Measurements from ENCODE around the gene PMS2. TPM values are rescaled to one million over a fixed set of nuclear protein-coding genes. Genes with fewer than 3 reads are reported as not detected.
"Not testable (repeated sequence)": the region's sequence is repeated elsewhere in the genome, so short reads cannot be mapped to it uniquely, and the experiment has no call there.

PMS2 gene
- total and polyA plus RNA-seq, 2 donors from 2014 or later: 8.9 to 21.6 TPM

DNA sequence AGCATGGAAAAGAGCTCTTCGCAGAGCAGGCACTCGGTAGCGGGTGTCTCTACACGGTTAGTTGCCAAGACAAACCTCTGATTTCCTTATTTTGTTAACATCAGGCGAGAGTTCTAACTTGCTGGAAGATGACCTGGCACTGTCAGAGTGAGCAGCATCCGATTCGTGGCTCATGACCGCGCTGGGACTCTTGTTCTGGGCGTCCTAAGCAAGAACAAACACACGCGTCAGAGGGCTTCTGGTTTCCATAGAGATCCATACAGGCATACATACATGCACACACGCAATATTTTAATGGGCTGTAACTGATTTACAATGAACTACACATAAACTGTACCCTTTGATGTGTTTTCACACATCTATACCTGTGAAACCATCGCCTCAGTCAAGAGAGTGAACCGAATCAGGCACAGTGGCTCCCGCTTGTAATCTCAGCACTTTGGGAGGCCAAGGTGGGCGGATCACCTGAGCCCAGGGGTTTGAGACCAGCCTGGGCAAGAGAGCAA, 73.9 kb downstream of the PMS2 start:
- FAIRE-seq; H3K27ac ChIP-seq (ENCODE audit: low read depth in 2 of 2, low read length in 2 of 2); H3K9me3 ChIP-seq (ENCODE audit: control insufficient read depth in 2 of 3, insufficient read depth in 1 of 3, low read length in 3 of 3); H3K27me3 ChIP-seq (ENCODE audit: control insufficient read depth, insufficient read depth, low read length); H3K9ac ChIP-seq (ENCODE audit: low read length in 3 of 3); H3K4me1 ChIP-seq (ENCODE audit: control insufficient read depth in 2 of 3, insufficient read depth in 2 of 3, low read depth in 1 of 3, low read length in 3 of 3); intact Hi-C loops (cut with DNase I); H3K4me3 ChIP-seq (ENCODE audit: low read length in 3 of 3); DNase-seq; H3K36me3 ChIP-seq (ENCODE audit: control insufficient read depth in 2 of 3, insufficient read depth in 3 of 3, low read length in 3 of 3): not testable (repeated sequence)

DNA sequence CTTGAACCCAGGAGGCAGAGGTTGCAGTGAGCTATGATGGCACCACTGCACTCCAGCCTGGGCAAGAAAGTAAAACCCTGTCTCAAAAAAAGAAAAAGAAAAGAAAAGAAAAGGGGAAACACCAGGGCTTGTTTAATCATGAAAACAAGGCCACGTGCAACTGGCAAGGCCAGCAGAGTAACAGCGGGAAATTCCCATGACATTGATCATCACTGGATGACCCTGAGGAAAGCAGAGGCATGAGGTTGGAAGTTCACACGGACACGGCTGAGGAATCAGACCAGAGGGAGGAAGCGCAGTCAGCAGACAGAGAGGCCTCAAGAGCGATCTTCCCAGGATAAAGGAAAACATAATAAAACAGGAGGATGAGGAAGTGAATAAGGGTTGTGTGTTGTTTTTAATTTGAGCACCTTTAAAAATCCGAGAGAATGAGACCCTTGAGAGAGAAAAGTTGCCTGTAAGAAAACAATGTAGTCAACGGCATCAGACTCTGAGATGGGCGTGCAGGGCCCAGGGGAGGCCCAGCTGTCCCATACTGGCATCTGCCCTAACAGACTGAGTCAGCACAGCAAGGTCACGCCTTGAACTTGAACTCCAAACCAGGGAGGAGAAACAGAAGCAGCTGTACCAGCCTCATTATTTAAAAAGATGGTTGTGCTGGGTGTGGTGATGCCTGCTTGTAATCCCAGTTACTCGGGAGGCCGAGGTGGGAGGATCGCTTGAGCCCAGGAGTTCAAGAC, 76.8 kb downstream of the PMS2 start:
- H3K27ac ChIP-seq (ENCODE audit: low read depth in 2 of 2, low read length in 2 of 2); H3K4me1 ChIP-seq (ENCODE audit: control insufficient read depth in 2 of 3, insufficient read depth in 2 of 3, low read depth in 1 of 3, low read length in 3 of 3); H3K9ac ChIP-seq (ENCODE audit: low read length in 3 of 3); H3K36me3 ChIP-seq (ENCODE audit: control insufficient read depth in 2 of 3, insufficient read depth in 3 of 3, low read length in 3 of 3); H3K4me3 ChIP-seq (ENCODE audit: low read length in 3 of 3); intact Hi-C loops (cut with DNase I); H3K9me3 ChIP-seq (ENCODE audit: control insufficient read depth in 2 of 3, insufficient read depth in 1 of 3, low read length in 3 of 3); H3K27me3 ChIP-seq (ENCODE audit: control insufficient read depth, insufficient read depth, low read length): not testable (repeated sequence)
- peak; percentile 61 for FAIRE-seq
- peak in 4 of 5 donors; percentile 14 to 41 (median 34) for DNase-seq

DNA sequence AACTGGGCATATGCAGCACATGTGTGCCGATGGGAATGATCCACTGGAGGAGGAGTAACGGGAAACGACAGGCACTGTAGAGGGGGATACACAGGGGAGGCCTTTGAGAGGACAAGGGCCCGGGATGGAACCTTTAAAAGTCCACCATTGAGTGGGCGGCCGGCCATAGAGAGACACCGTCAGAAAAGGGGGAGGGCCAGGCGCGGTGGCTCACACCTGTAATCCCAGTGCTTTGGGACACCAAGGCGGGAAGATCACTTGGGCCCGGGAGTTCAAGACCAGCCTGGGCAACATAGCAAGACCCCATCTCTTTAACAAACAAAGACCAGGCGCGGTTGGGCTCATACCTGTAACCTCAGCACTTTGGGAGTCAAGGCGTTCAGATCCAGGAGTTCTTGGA, 77.6 kb downstream of the PMS2 start:
- H3K4me1 ChIP-seq (ENCODE audit: control insufficient read depth in 2 of 3, insufficient read depth in 2 of 3, low read depth in 1 of 3, low read length in 3 of 3); H3K4me3 ChIP-seq (ENCODE audit: low read length in 3 of 3); H3K36me3 ChIP-seq (ENCODE audit: control insufficient read depth in 2 of 3, insufficient read depth in 3 of 3, low read length in 3 of 3); H3K27me3 ChIP-seq (ENCODE audit: control insufficient read depth, insufficient read depth, low read length); H3K9me3 ChIP-seq (ENCODE audit: control insufficient read depth in 2 of 3, insufficient read depth in 1 of 3, low read length in 3 of 3); FAIRE-seq; H3K27ac ChIP-seq (ENCODE audit: low read depth in 2 of 2, low read length in 2 of 2); intact Hi-C loops (cut with DNase I); H3K9ac ChIP-seq (ENCODE audit: low read length in 3 of 3): not testable (repeated sequence)
- DNase-seq: peak in 2 of 5 donors; percentile 56 to 76

DNA sequence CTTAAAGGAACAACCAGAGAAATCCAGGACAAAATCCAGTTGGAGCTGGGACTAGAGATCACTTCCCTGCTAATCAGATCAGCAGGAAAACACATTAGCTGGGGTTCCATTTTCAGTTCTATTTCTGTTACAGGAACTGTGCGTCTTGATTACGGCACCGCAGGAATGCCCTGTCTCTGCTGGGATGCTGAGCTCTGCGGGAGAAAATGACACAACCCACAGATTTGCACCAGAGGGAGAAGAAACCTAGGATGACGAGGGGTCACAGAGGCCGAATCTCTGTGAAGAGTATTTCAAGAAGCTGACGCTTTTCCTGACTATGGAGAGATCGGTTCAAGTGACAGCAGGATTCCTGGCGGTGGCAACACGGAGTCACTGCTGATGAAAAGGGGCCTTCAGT, 78.6 kb downstream of the PMS2 start:
- H3K27ac ChIP-seq (ENCODE audit: low read depth in 2 of 2, low read length in 2 of 2); DNase-seq; H3K9ac ChIP-seq (ENCODE audit: low read length in 3 of 3); H3K9me3 ChIP-seq (ENCODE audit: control insufficient read depth in 2 of 3, insufficient read depth in 1 of 3, low read length in 3 of 3); intact Hi-C loops (cut with DNase I); H3K27me3 ChIP-seq (ENCODE audit: control insufficient read depth, insufficient read depth, low read length); H3K36me3 ChIP-seq (ENCODE audit: control insufficient read depth in 2 of 3, insufficient read depth in 3 of 3, low read length in 3 of 3); H3K4me3 ChIP-seq (ENCODE audit: low read length in 3 of 3); FAIRE-seq; H3K4me1 ChIP-seq (ENCODE audit: control insufficient read depth in 2 of 3, insufficient read depth in 2 of 3, low read depth in 1 of 3, low read length in 3 of 3): not testable (repeated sequence)

DNA sequence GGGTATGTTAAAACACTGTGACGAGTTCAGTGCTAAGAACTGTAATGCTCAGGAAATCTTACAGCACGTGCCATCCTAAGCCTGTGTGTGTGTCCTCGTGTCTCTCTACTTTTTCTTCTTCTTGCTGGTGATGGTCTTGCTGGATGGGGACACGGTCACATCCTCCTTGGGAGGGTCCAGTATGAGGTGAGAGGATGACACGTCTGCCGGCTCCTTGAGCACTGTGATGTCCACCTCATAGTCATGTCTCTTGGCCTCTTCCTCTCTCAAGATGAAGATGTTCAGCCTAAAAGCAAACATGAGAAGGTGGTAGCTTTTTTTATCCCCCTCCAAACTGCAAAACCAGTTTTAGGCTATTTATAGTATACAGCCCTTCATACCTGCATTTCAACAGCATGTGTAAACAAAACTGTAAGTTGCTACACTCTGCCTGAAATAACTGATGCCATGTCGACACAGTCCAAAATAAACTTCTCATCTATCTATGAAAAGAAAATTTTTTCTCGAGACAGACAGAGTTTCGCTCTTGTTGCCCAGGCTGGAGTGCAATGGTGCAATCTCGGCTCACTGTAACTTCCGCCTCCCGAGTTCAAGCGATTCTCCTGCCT, 82.5 kb downstream of the PMS2 start:
- FAIRE-seq; H3K36me3 ChIP-seq (ENCODE audit: control insufficient read depth in 2 of 3, insufficient read depth in 3 of 3, low read length in 3 of 3); H3K27me3 ChIP-seq (ENCODE audit: control insufficient read depth, insufficient read depth, low read length); H3K9ac ChIP-seq (ENCODE audit: low read length in 3 of 3); DNase-seq; intact Hi-C loops (cut with DNase I); H3K4me3 ChIP-seq (ENCODE audit: low read length in 3 of 3); H3K4me1 ChIP-seq (ENCODE audit: control insufficient read depth in 2 of 3, insufficient read depth in 2 of 3, low read depth in 1 of 3, low read length in 3 of 3); H3K9me3 ChIP-seq (ENCODE audit: control insufficient read depth in 2 of 3, insufficient read depth in 1 of 3, low read length in 3 of 3); H3K27ac ChIP-seq (ENCODE audit: low read depth in 2 of 2, low read length in 2 of 2): not testable (repeated sequence)

DNA sequence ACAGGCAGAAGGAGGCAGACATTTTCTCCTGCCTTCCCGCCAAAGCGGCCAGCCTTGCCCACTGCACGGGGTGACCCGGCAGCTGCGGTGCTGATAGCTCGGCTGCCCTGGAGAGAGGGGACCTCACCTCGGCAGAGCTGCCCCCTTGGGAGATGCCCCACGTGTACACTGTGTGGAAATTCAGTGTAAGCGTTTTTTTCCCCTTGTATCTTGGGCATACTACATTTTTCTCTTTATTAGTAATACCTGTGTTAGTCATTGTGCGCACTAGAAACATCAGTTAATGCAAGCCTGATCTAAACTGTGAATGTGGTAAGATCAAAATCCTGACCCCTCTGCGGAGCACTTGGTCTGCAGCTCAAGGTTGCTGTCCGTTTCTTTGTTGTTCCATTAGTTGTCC, 84.2 kb downstream of the PMS2 start:
- H3K27me3 ChIP-seq (ENCODE audit: control insufficient read depth, insufficient read depth, low read length); H3K9ac ChIP-seq (ENCODE audit: low read length in 3 of 3); DNase-seq; H3K4me3 ChIP-seq (ENCODE audit: low read length in 3 of 3); FAIRE-seq; H3K4me1 ChIP-seq (ENCODE audit: control insufficient read depth in 2 of 3, insufficient read depth in 2 of 3, low read depth in 1 of 3, low read length in 3 of 3); H3K9me3 ChIP-seq (ENCODE audit: control insufficient read depth in 2 of 3, insufficient read depth in 1 of 3, low read length in 3 of 3); H3K27ac ChIP-seq (ENCODE audit: low read depth in 2 of 2, low read length in 2 of 2); H3K36me3 ChIP-seq (ENCODE audit: control insufficient read depth in 2 of 3, insufficient read depth in 3 of 3, low read length in 3 of 3); intact Hi-C loops (cut with DNase I): not testable (repeated sequence)

DNA sequence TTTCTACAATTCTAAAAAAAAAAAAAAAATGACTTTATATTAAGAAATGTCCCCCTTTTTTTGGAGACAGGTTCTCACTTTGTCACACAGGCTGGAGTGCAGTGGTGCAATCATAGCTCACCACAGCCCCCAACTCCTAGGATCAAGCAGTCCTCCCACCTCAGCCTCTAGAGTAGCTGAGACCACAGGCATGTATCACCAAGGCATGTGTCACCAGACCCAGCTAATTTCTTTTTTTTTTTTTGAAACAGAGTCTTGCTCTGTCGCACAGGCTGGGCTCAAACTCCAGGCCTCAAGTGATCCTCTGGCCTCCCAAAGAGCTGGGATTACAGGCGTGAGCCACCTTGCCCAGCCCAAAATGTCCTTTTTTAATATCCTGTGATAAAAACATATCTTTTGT, 84.7 kb downstream of the PMS2 start:
- intact Hi-C loops (cut with DNase I); H3K4me1 ChIP-seq (ENCODE audit: control insufficient read depth in 2 of 3, insufficient read depth in 2 of 3, low read depth in 1 of 3, low read length in 3 of 3); H3K36me3 ChIP-seq (ENCODE audit: control insufficient read depth in 2 of 3, insufficient read depth in 3 of 3, low read length in 3 of 3); H3K9ac ChIP-seq (ENCODE audit: low read length in 3 of 3); H3K9me3 ChIP-seq (ENCODE audit: control insufficient read depth in 2 of 3, insufficient read depth in 1 of 3, low read length in 3 of 3); FAIRE-seq; H3K27me3 ChIP-seq (ENCODE audit: control insufficient read depth, insufficient read depth, low read length); H3K27ac ChIP-seq (ENCODE audit: low read depth in 2 of 2, low read length in 2 of 2); H3K4me3 ChIP-seq (ENCODE audit: low read length in 3 of 3); DNase-seq: not testable (repeated sequence)

Measured in kidney (tissue), 11 donors.